HG03280 (cell line): ENCODE measurements around the gene ADD1.
A peak's percentile ranks its signal among the peaks of the same experiment; 100 is the strongest.

Source experiments
- ATAC-seq: cut with Tn5 transposase; IDR thresholded peaks from one replicate; pipeline ENCODE4 v1.9.1; 2021; ENCODE audit warnings: mild to moderate bottlenecking, moderate library complexity; ENCODE audit not compliant: unreplicated experiment

ADD1 gene

DNA sequence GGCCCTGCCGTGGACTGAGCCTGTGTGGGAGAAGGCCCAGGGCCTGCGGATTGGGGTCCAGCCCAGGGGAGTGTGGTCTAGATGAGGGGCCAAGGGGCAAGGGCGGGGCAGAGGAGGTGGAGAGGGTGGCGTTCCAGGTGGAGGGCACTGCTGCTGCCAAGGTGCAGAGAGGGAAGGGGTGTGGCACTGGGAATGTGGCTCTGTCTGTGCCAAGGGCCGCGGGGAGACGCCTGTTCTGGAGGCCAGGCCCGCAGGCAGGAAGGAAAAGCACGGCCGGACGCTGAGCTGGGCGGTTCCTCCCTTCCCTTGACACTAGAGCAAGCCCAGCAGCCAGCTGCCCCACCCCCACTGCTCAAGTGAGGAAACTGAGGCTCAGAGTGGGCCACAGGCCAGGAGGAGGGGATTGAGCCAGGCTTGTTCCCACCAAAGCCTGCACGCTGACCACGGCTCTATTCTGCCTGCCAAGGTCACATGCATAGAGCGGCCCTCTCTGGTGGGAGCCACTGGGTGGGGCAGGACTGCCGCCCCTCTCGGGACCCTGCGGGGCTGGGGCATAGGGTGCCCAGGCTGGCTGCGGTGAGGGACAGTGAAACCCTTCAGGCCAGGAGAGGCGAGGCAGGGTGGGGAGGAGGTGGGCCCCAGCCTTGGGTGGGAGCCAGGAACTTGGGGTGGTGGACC, 37.8 kb upstream of the ADD1 start:
- no peak for ATAC-seq

GRCh38 chr4:2806390-2807355, 37.0 kb upstream of the ADD1 start:
- no peak for ATAC-seq

DNA sequence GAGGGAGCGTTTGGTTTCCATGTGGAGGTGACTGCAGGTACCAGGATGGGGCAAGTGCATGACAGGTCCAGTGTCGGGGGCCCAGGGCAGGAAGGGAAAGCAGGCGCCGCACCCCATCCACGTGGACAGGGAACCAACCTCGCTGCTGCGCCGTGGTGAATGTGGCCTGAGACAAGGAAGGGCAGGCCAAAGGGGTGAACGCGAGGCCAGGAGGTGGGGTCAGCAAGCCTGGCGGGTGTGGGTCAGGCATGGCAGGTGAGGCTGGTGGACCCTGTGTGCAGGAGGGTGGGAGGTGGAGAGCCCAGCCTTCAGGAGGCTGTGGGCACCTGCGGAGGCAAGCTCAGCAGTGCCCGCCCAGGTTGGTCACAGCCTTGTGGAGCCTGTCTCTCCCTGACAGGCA, 36.1 kb upstream of the ADD1 start:
- ATAC-seq, result no peak

DNA sequence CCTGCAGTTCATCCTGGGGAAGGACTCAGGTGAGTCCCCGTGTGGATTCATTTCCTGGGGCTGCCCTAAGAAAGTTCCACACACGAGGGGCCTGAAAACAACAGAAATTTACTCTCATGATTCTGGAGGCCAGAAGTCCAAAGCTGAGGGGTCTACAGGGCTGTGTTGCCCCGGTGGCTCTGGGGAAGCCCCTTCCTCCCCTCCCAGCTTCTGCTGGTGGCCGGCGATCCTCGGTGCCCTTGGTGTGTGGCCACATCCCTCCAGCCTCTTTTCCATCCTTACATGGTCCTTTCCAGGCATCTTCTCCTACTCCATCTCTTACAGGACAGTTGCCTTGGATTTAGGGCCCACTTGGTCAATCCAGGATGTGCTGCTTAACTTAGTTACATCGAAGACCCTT, 35.6 kb upstream of the ADD1 start:
- no peak for ATAC-seq

DNA sequence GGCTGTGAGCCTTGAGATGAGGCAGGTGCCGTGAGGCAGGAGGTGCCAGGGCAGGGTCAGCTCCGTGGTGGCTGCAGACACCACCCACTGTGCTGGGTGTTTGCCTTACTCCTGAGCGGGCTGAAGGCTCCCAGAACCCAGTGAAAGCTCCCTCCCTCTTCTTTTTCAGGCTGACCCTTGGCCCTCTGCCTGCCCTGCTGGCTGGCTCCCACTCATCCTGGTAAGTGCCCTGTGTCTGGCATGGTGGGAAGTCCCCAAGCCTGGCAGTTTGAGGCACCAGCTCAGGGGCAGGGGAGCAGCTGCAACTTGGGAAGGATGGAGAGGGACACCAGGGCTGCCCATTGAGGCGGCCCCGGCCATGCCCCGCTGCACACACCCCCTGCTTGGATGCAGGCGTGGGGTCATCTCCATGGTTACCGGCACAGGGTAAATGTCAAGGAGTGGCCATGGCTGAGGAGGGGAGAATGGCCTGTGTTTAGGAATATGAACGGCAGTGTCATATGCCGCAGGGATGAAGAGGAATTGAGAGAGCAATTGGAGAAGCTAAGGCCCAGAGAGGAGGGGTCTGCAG, 33.9 kb upstream of the ADD1 start:
- no peak for ATAC-seq

GRCh38 chr4:2810388-2810787, 33.3 kb upstream of the ADD1 start:
- ATAC-seq, result no peak

GRCh38 chr4:2811830-2812611, 31.6 kb upstream of the ADD1 start:
- peak; percentile 53 for ATAC-seq

DNA sequence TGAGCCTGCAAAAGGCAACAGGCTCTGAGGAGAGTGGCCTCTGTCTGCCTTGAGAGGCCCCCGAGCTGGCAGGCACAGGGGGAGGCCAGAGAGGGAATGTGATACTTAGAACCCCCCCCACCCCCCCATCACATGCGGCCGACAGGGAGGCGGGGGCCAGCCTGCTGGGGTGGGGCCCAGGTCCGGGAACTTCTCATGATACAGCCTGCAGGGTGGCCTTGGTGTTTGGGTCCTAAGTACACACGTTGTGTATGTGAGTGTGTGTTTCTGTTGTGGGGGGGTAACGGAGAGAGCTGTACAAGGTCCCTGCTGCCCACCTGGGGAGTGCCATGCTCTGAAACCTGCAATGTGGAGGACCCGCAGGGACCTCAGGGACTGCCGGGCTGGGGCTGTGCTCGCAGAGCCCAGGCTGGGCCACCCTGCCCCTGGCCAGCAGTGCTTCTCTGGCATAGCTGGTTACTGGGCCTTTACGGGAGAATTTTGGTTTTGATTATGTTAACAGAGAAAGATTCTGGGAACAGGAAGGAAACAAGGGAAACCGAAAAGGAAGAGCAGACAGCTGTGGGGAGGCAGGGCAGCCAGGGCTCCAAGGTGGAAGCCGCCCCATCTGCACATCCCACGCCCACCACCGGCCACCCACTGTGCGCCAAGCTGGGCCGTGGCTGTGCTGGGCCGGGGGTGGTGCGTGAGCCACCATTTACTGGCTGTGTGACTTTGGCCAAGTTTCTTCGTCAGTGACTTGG, 30.9 kb upstream of the ADD1 start:
- peak; percentile 17 for ATAC-seq

- no peak for ATAC-seq
These were observed 29.9 kb upstream of the ADD1 start for GRCh38 chr4:2813446-2814405.

DNA sequence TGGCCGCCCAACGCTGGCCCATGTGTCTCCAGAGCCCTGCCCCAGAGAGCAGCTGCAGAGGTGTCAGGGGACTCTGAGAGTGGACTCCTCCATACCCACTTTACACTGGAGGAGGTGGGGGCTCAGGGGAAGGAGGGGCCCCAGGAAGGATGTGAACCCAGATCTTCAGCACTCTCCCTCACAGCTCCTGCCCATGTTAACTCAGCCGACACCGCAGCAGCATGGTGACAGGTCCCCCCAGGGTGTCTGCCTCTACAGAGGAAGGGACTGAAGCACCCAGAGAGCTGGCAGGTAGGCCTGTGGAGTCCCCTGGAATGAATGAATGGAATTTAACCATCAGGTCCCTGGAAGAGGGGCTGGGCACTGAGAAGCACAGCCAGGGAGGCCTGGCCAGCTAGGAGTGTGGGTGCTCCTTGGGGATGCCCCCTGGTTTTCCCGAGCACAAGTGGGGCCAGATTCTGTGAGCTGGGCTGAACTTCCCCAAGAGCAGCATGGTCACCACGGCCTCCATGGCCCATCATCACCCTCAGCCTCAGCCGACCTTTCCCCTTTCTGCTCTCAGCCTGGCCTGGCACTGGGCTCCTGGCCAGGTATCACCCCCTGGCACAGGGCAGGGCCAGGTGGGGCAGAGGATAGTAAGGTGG, 28.9 kb upstream of the ADD1 start:
- ATAC-seq, result no peak

DNA sequence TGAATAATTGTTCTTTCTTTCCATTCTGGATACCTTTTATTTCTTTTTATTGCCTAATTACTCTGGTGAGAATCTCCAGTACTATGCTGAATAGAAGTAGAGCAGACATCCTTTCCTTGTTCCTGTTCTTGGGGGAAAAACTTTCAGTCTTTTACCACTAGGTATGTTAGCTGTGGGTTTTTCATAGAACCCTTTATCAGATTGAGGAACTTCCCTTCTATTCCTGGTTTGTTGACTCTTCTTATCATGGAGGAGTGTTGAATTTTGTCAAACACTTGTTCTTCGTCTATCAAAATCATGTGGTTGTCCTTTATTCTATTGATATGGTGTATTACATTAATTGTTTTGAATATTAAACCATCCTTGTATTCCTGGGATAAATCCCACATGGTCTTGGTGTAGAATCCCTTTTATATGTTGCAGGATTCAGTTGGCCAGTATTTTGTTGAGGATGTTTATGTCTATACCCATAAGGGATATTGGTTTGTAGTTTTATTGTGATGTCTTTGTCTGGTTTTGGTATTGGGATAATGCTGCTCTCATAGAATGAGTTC, 27.2 kb upstream of the ADD1 start:
- ATAC-seq, result no peak

DNA sequence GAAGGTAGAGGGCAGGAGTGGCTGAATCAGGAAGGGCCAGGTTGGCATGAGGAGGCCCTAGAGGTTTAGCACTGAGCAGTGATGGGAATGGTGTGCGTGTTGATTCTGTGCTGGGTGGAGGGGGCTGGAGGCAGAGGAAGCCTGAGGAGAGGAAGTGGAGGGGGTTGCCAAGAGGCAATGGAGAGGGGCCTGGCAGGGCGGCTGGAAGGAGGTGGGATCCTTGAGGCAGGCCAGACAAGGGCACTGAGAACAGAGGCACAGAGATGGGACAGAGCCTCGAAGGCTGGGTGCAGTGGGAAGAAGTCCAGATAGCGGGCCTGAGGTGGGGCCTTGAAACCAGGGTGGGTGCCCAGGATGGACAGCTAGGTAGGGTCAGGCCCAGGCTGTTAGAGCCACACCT, 26.5 kb upstream of the ADD1 start:
- no peak for ATAC-seq

DNA sequence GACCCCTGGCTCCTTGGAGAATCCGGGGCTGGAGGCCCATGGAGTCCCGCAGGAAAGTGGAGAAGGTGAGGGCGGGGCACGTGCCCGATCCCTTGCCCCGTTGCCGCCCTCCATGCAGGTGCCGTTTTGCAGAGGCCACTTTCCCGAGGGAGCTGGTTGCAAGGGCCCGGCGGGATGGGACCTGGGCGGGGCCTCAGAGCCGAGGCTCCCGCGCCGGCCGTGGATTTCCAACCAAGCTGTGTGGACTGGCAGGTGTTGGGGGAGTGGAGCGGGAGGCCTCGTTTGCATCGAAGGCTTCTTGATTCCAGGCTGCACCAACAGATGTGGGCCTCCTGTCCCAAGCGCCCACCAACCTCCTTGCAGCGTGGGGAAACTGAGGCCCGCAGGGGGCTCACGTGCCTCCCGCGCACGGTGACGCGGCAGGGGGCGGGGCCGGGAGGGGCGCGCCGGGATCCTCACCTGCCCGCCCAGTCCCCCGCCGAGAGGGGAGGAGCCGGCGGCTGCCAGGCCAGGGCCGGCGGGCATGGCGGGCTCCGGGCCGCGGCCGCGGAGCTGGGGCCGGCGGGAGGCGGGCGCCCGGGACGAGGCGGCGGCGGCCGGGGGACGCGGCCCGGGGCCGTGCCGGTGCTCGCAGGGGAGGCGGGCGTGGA, 25.8 kb upstream of the ADD1 start:
- ATAC-seq, result no peak

DNA sequence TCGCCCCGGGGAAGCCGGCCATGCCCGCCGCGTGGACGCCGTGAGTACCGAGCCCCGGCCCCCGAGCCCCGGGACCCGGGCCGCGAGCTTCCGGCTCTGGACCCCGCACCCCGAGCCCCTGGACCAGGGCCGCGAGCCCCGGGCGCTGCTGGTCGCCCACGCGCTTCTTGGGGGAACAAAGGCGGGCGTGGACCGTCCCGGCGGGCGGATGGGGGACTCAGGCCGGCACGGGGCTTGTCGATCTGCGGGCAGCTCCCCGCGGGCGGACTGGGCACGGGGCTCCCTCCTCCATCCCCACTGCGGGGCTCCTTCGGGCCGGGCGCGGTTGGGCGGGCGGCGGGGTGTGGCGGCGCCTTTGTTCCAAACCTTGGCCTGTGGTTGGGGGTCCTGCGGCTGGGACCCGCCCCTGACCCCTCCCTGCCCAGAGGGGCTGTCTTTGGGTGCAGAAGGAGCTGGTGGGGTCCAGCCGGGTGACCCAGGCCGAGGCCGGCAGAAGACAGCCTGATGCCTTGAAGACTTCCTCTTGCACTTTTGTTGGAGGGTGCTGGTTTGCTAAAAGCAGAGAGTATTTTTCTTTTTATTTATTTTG, 25.2 kb upstream of the ADD1 start:
- ATAC-seq, result no peak

DNA sequence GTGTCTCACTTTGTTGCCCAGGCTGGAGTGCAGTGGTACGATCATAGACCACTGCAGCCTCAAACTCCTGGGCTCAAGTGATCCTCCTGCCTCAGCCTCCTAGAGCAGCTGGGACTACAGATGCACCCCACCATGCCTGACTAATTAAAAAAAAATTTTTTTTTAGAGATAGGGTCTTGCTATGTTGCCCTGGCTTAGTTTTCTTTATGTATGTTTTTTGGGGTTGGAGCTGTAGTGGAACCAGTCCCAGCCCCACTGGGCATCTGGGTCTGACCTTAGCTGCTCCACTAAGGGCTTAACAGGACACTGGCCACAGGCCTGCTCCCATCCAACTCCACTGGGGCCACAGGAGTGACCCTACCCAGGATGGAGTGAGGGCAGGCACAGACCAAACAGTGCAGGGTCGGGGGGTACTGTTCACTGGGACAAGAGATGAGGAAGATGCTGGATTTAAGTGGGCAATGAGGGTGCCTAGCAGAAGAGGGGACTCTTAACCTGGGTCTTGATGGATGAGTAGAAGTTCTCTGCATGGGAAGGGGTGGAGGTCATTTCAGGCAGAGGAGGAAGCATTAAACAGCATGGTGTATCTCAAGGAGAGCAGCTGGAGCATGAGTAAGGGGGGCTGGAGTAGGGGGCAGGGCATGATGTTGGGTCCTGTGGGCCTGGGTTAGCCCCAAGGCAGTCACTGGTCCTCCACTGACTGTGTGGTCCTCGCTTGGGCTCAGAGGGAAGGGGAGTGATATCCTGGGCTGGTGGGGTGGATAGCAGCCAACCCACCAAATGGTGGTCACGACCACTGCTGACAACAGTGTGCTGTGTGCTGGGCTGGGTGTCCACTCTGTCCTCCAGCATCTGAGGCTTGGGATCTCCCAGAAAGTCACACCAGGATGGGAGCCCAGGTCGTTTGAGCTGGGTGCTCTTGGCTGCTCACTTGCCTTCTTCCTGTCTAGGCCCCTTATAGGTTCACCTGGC, 24.1 kb upstream of the ADD1 start:
- no peak for ATAC-seq

GRCh38 chr4:2820216-2820982, 23.2 kb upstream of the ADD1 start:
- ATAC-seq, result no peak
